Heart left ventricle (tissue), 16 donors: ENCODE data around the gene LMTK3. TPM values are rescaled to one million over a fixed set of nuclear protein-coding genes. Genes with fewer than 3 reads are reported as not detected.

ENCODE experiments used
- ATAC-seq, 4 donors: fragments of 200-7000 bp; cut with Tn5 transposase; one replicate each; pipeline ENCODE4 v1.9.1; 2020 to 2022; ENCODE audit warnings: moderate library complexity in 4 of 4, mild to moderate bottlenecking in 3 of 4, moderate number of reproducible peaks in 1 of 4
- DNase-seq, 5 donors: peaks; one replicate each; pipeline ENCODE4 v3.0.0-alpha.2; 2020
- H3K27ac ChIP-seq, 12 donors: fragments of 200-600 bp; sonication (generic) in 4 of 12; one replicate each; pipeline versions ENCODE4 v1.5.0 to v1.8.0; 2016 to 2022; ENCODE audit warnings: mild to moderate bottlenecking in 2 of 12
- H3K27me3 ChIP-seq, 9 donors: fragments of 200-600 bp; sonication (generic) in 2 of 9; one replicate each; pipeline versions ENCODE4 v1.5.1 to v1.8.0; 2016 to 2022; ENCODE audit warnings: mild to moderate bottlenecking in 3 of 9
- H3K36me3 ChIP-seq, 9 donors: fragments of 200-600 bp; sonication (generic) in 2 of 9; one replicate each; pipeline versions ENCODE4 v1.5.0 to v1.8.0; 2018 to 2022; ENCODE audit warnings: mild to moderate bottlenecking in 2 of 9
- H3K4me1 ChIP-seq, 12 donors: fragments of 200-600 bp; sonication (generic) in 4 of 12; one replicate each; pipeline versions ENCODE4 v1.5.0 to v1.8.0; 2016 to 2022; ENCODE audit warnings: mild to moderate bottlenecking in 3 of 12
- H3K4me3 ChIP-seq, 12 donors: fragments of 200-600 bp; sonication (generic) in 4 of 12; one replicate each; pipeline versions ENCODE4 v1.5.0 to v1.8.0; 2017 to 2022; ENCODE audit warnings: mild to moderate bottlenecking in 9 of 12, moderate library complexity in 4 of 12
- H3K9me3 ChIP-seq, 12 donors: fragments of 200-600 bp; sonication (generic) in 4 of 12; one replicate each; pipeline versions ENCODE4 v1.5.0 to v1.8.0; 2016 to 2022; ENCODE audit warnings: mild to moderate bottlenecking in 1 of 12
- CTCF ChIP-seq, 12 donors: fragments of 200-600 bp; sonication (generic) in 4 of 12; IDR thresholded peaks; one replicate each; pipeline versions ENCODE4 v1.5.0 to v1.8.0; 2018 to 2022; ENCODE audit warnings: antibody characterized with exemption in 12 of 12, mild to moderate bottlenecking in 5 of 12
- POLR2A ChIP-seq, 2 donors: fragments of 450-650 bp; IDR thresholded peaks; one replicate each; pipeline ENCODE4 v1.6.1; 2017; ENCODE audit warnings: antibody characterized with exemption in 2 of 2, mild to moderate bottlenecking in 2 of 2, moderate library complexity in 2 of 2
- WGBS, 4 donors: extraction: QIAGEN DNeasy Blood & Tissue Kit in 2 of 4; methylation state at CpG; one replicate each; pipeline versions ENCODE4 v1.1.5 to v1.1.7; 2013 to 2018; 5-methylcytosine and 5-hydroxymethylcytosine counted together
- intact Hi-C, 10 donors: fragments of 100-400 bp; cut with DNase I; formaldehyde crosslinking; loops; one replicate each; pipeline versions ENCODE4 v1.11.1 to v1.14.2; 2022
- polyA plus RNA-seq, 2 donors: library from polyadenylated mRNA; stranded (reverse); fragments of 200-250 nt; gene quantifications; one replicate each; pipeline ENCODE4 v1.2.3, GENCODE V29; 2013
- total RNA-seq, 9 donors: library from RNA; depleted of rRNA in 2 of 9; stranded (reverse); fragments of >200 nt in 2 of 9; fragmentation: NEBNext Ultra II Directional in 3 of 9; extraction: Animal tissue kit (Norgen Biotek cat#: 25700) in 3 of 9; gene quantifications; one replicate each; pipeline versions ENCODE4 v1.1.0 to v1.2.4, GENCODE V29; 2016 to 2023
- donor health status: ischemic (EF 13 %, LVEDD 7.1; RV severe dilation, severe dysfunction).
- donor health status: healthy with polysubstance abuse.
- donor health status: DM: no; HTN: yes; CAD: no.
- donor health status: DM: no; HTN: no; CAD: no.
- donor health status: ischemic (EF 25% LVEDD 6.9; RV normal size, moderate dysfunction).
- donor health status: ischemic (EF 25% LVEDD 5.7; RV mildly dilated, moderate dysfunction).
- donor health status: healthy.
- donor health status: DM: yes; HTN: yes; CAD: no.
- donor health status: ischemic (EF 35%, LVEDD 5.7; RV mildly dilated, moderate dysfunction).
- donor health status: nonischemic (EF 11% LVEDD 7.7; RV severe dilation, severe dysfunction).
- donor health status: DM: yes; HTN: yes; CAD: no.
- donor health status: PGD.
- donor health status: ischemic (EF 29% LVEDD 5.4; RV normal size, mild dysfunction).
- donor health status: nonischemic (EF 23%, LVEDD 6.1; RV moderate dilation, normal function).

The LMTK3 gene
- total and polyA plus RNA-seq, 11 donors: 0.19 to 1.9 (median 1.3) TPM

GRCh38 chr19:48549380-48549779 lies 37.7 kb upstream of the LMTK3 start:
- no peak overlapping the region for H3K27ac ChIP-seq
- ATAC-seq: no peak
- WGBS, 4 donors: 65 to 66% (median 66%) methylated on average over 5 of the region's 5 CpGs
- H3K36me3 ChIP-seq: no peaks in the 10 kb centered on the region
- no peaks in the 10 kb centered on the region for H3K9me3 ChIP-seq
- no peak overlapping the region for H3K4me3 ChIP-seq
- no peak for DNase-seq
- peaks cover 0 to 7% (median 0%) of the 10 kb centered on the region in 12 donors for H3K4me1 ChIP-seq
- H3K27me3 ChIP-seq: peaks cover 0 to 39% (median 4%) of the 10 kb centered on the region in 9 donors
- TF ChIP-seq CTCF (IDR thresholded peaks at IDR 0.05) (no peak), POLR2A (IDR thresholded peaks at IDR 0.05) (no peak)
- intact Hi-C loops: no loop called here

- intact Hi-C loops: no loop called here
- H3K27me3 ChIP-seq: peaks cover 0 to 39% (median 4%) of the 10 kb centered on the region in 9 donors
- H3K27ac ChIP-seq: no peak overlapping the region
- no peaks in the 10 kb centered on the region for H3K9me3 ChIP-seq
- WGBS, 4 donors: 84 to 92% (median 90%) methylated on average over 1 of the region's 1 CpG
- TF ChIP-seq CTCF (IDR thresholded peaks at IDR 0.05) (no peak), POLR2A (IDR thresholded peaks at IDR 0.05) (no peak)
- no peak for DNase-seq
- H3K36me3 ChIP-seq: no peaks in the 10 kb centered on the region
- H3K4me3 ChIP-seq: no peak overlapping the region
- no peaks in the 10 kb centered on the region for H3K4me1 ChIP-seq
- no peak for ATAC-seq
Measured at GRCh38 chr19:48548253-48548911, 36.7 kb upstream of the LMTK3 start.

- TF ChIP-seq POLR2A (IDR thresholded peaks at IDR 0.05): no peak
- no peak for TF ChIP-seq CTCF (IDR thresholded peaks at IDR 0.05)
- peaks cover 0 to 35% (median 4%) of the 10 kb centered on the region in 9 donors for H3K27me3 ChIP-seq
- 1 to 79% (median 73%) methylated on average over 1 of the region's 1 CpG for WGBS, 4 donors
- ATAC-seq (no peak), DNase-seq (no peak)
- no peak overlapping the region for H3K27ac ChIP-seq
- no peaks in the 10 kb centered on the region for H3K36me3 ChIP-seq
- intact Hi-C loops: no loop called here
- no peak overlapping the region for H3K4me3 ChIP-seq
- no peaks in the 10 kb centered on the region for H3K4me1 ChIP-seq
- no peaks in the 10 kb centered on the region for H3K9me3 ChIP-seq
Measured at GRCh38 chr19:48547722-48548121, 36.1 kb upstream of the LMTK3 start.

GRCh38 chr19:48544856-48545750 lies 33.5 kb upstream of the LMTK3 start:
- Histone ChIP-seq H3K36me3 (no peaks in the 10 kb centered on the region), H3K27ac (no peak overlapping the region), H3K4me1 (no peaks in the 10 kb centered on the region), H3K9me3 (no peaks in the 10 kb centered on the region), H3K4me3 (no peak overlapping the region), H3K27me3 (peaks cover 0 to 28% (median 4%) of the 10 kb centered on the region in 9 donors)
- intact Hi-C loops: no loop called here
- DNase-seq (peak in 1 of 5 donors; percentile 41), ATAC-seq (no peak)
- TF ChIP-seq POLR2A (IDR thresholded peaks at IDR 0.05): no peak
- no peak for TF ChIP-seq CTCF (IDR thresholded peaks at IDR 0.05)
- 48 to 58% (median 53%) methylated on average over 17 to 25 of the region's 25 CpGs for WGBS, 4 donors
